ENCODE results near the gene SMOC1. TPM values are rescaled to one million over a fixed set of nuclear protein-coding genes. Genes with fewer than 3 reads are reported as not detected.

The SMOC1 gene
- total RNA-seq, 1 donor from 2014 or later: 5.2 TPM

DNA sequence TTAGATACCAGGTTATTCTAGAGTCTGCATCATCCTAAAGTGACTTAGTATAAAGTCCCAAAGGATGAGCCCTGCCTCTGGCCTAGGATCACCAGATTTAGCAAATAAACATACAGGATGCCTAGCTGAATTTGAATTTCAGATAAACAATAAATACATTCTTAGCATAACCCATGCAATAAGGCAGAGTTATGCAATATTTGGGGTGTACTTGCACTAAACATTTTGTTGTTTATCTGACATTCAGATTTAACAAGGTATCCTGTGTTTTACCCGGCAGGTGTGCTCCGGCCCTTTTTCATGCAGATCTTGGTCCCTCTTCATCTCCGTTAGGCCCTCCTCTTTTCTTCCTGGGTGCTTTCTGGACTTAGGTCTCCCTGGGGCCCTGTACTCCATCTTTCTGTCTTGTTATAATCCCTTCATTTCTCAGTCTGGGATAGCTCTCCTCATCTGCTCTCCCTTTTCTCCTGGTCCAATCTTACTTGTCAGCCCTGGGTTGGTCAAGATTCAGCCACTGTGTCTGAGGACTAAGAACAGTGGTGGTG, 18.1 kb upstream of the SMOC1 start:
- DNase-seq (ENCODE audit: low read depth in 2 of 2): no peak

DNA sequence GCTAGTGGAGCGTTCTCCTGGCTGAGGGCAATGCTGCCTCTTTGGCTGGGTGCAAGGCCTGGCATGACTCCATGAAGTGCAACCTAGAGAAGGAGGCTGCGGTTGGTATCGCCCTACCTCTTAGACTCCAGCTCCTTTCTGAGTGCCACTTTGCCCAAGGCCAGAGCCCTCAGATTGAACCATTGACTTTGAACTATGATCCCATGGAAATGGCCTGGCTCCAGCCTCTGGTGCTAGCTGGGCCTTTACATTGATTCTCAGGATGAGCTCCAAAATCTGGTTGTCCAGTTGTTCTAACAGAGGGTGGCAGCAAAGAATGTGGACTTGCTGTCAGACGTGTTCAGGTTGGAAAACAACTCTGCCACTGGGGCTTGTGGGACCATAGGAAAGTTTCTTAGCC, 16.1 kb upstream of the SMOC1 start:
- DNase-seq (ENCODE audit: low read depth in 2 of 2): no peak

DNA sequence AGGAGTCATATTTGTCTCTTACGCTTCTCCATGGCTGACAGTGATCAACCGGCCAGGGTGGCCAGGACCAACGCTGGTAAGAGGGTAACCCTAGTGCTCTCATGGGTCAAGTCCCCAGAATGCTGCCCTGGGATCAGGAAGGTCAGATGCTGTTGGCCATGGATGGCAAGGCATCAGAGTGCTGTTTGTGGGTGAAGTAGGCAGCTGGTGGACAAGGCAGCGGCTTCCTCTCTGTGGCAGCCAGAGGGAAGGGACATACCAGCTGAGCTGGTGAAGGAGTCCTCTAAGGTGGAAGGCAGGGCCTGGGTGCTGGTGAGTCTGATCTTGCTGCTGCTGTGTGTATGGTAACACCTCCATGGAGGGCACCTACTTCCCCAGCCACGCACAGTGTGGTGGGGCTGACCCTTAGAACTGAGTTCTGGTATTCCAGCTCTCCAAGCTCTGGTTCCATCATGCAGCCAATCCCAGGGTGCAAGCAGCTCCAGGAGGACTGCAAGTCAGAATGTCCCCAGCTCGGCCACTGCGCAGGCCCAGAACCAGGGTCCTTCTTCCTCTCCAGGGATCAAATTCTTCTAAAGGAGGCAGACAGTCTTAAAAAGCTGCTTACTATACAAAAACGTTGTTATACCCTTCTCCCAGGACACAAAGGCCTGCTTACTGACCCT, 13.4 kb upstream of the SMOC1 start:
- no peak for DNase-seq (ENCODE audit: low read depth in 2 of 2)

DNA sequence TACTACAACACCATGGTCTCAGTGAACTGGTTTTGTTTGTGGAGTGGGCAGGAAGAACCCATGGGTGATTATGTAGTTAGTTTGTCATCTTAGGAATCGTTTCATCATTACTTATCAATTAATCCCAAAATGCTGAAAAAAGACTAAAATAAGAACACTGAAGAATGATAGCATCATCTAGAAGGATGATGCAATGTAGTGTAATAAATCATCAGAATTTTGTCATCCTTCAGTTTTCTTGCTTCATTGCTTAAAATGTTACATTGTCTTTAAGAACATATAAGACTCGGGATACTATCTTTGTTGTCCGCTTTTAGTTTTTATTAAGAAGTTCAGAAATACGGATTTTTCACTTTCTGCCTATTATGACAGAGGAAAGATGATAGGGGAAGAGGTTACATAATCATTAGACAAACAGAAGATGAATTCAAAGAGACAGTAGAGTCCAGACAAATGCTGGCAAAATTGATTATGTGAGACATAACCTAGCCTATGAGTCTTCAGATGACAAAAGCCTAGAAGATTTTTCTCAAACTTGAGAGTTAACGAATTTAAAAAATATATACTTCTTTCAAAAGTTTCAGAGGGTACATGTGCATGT, 10.8 kb upstream of the SMOC1 start:
- no peak for DNase-seq (ENCODE audit: low read depth in 2 of 2)

DNA sequence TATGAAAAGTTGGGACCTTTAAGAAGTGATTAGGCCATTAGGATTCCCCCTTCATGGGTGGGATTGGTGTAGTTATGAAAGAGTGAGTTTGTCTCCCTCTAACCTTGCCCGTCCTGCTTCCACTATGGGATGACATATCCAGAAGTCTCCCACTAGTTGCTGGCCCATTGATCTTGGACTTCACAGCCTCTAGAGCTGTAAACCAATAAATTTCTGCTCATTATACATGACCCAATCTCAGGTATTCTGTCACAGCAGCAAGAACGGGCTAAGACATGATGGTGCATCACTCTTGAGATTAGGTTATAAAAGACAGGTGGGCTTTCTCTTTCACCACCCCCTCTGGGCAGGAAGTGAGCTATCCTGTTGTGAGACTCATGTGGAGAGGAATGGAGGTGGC, 8.6 kb upstream of the SMOC1 start:
- no peak for DNase-seq (ENCODE audit: low read depth in 2 of 2)

DNA sequence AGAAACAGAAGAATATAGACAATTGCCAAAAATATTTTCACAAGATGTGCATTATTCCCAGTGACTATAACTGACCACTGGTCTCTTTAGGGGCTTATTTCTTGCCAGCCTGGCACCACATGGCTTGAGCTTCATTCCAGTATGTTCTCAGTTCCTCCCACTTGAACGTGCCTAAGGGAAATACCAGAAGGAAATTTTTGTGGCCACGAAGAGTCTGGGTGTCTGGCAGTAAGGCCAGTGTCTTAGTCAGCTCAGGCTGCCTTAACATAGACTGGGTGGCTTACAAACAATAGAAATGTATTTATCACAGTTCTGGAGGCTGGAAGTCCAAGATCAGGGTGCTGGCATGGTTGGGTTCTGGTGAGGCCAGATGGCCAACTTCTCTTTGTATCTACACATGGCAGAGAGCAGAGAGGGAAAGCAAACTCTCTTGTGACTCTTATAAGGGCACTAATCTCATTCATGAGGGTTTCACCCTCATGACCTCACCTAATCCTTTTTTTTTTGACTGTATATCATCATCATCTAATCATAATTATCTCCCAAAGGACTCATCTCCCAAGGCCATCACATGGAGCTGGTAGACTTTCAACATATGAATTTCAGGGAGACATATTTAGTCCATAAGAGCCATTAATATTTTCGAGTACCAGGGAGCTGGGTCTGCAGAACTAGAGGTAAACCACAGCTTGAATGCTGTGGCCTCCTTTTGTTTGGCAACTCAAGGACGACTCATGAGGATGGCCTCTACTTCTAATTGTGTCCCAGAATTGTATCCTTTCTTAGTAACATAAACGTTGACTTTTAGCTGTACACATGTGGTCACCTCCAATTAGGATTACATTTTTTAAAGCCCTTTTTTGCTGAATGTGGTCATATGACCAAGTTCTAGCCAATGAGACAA, 5.1 kb upstream of the SMOC1 start:
- peak in 1 of 2 donors; percentile 3 for DNase-seq (ENCODE audit: low read depth in 2 of 2)

DNA sequence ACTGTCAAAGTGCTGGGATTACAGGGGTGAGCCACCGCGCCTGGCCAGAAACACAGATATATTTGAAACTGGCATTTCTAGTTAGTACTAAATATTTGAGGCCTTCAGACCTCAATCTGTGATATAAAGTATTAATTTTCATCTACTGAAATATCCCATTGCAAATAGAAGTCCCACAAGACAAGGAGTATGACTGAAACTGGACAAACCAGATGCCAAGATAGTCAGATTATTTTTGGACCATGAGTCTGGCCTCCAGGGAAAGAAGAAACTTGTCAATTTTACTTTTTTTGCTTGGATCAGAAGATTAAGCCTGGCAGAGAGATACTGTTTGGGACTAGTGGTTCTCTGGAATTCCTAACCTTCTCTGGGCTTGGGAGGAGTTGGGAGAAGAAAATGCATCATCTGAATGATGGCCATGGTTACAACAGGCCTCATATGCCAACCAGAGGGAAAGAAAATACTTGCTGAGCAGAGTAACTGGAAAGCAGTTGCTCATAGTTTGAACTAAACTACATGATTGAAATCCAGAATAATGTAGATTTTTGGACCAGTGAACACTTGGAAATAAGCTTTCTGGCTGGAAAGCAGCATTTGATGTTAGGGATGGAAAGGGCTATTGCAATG, 2.9 kb upstream of the SMOC1 start:
- DNase-seq (ENCODE audit: low read depth in 2 of 2): no peak

DNA sequence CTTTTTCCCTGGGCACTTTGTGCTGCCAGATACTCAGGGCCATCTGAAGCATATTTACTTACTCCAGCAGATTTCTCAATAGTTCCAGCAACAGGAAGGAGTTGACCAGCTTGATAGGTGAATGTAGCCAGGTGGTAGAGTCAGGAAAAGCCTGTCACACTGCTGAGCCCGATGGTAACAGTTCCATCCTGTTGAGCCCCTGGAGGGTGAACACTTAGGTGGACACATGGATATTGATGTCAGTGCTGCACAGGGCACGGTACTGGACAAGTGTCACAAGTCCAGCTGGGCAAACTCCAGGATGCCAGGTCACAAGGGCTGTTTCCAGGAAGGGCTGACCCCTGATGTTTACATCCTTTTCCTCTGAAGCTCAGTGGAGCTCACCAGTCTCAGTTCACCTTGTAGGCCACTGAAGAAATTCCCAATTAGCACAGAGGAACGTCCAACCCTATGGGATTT, 2.3 kb upstream of the SMOC1 start:
- peak; percentile 16 to 29 for DNase-seq (ENCODE audit: low read depth in 2 of 2)

DNA sequence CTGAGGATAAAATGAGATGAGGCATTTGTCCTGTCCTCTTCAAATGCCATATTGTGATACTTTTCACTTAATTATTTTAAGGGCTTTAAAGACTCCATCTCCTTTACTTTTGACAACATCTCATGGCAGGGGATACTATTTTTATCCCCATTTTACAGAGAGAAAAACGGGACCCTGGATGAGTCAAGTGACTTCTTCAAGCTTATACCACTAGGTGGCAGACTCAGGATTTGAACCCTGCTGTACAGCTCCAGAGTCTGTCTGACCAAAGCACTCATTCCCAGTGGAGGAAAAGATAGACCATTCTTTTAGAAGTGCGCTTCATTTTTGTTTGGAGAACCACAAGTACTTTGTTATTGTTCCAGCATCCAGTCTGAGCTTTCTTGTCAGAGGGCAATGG, 1.7 kb upstream of the SMOC1 start:
- peak; percentile 48 to 55 for DNase-seq (ENCODE audit: low read depth in 2 of 2)

DNA sequence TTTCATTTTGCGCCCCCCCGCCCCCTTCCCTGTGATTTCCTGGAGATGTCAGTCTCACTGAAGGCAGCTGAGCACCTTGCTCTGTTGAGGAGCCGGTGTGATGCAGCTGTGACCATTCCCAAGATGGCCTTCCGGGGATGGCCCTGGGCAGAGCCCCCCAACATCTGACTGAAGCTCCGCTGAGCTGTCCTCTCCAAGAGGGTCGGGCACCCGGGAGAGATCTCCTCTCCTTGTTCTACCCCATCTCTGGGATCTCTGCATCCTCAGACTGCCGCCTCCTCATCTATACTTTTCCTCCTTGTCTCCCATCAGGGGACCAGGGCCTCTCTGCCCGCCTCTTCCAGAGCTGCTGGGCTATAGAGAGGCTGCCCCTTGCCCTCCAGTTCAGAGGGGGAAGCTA, 965 bp upstream of the SMOC1 start:
- no peak for DNase-seq (ENCODE audit: low read depth in 2 of 2)

DNA sequence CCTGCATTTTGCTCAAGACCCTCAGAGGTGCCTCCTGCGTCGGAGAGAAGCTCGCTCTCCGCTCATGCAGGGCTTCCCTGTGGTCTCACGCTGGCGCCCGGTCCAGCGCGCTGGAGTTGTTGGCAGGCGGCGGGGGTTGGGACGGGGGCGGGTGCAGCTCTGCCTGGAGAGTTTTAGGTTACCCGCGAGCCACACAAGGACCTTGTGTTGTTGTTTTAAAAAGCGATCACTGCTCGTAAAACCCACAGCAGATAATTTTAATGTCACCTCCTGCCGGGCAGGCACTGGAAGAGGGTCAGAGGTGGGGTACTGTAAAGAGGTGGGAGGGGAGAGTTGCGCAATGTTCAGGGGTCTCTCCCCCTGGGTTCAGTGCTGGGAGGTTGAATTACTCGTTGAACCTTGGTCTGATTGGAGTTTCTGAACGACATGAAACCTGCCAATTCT, 850 bp downstream of the SMOC1 start:
- no peak for DNase-seq (ENCODE audit: low read depth in 2 of 2)

DNA sequence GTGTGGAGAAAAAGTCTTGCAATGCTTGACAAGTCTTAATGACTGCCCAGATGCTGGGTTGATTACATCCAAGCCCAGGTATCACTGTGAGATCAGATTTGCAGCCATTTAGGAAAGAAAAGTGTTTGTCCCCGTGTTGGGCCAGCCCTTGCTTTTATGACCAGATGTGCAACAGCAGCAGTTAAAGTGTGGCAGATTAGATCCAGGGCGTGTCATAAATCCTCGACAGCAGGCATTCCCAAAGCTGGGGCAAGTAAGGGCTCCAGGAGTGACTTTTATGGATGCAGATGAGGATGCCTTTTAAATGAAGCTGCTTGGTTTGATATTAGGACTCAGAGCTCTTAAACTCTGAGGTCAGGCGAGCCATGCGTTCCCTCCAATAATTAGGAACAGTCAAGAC, 1.7 kb downstream of the SMOC1 start:
- DNase-seq (ENCODE audit: low read depth in 2 of 2): no peak

DNA sequence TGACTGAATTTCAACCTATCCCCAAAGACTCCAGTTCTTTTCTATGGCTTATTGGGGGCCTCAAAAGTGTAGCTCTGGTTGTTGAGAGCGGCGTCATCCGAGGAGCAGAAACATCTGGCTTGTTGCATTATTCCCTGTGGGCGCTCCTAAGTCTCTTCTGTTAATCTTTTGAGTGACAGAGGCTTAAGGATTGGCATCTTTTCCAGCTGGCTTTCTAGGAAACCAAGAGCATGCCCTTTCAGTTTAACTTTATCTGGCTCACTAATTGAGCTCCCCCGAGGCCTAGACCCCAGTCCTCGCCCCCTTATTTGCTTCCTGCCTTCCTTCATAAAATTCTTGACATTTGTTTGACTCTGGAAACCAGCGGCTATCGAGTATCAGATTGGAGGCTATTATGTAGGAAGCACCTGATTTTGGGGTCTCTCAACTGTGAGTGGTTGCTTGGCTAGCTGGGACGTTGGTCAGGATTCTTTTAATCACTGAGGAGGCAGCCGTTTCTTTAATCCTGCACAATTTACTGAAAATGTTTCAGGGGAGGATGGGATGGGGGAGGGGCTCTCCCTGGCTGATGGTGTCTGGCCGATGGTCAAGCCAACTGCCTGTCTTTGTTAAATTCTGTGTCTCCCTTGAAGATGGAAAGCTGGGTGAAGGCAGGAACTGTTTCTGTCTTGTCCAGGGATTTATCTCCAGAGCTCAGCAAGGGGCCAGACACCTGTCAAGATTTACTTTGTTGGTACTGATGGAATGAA, 3.1 kb downstream of the SMOC1 start:
- DNase-seq (ENCODE audit: low read depth in 2 of 2): no peak

DNA sequence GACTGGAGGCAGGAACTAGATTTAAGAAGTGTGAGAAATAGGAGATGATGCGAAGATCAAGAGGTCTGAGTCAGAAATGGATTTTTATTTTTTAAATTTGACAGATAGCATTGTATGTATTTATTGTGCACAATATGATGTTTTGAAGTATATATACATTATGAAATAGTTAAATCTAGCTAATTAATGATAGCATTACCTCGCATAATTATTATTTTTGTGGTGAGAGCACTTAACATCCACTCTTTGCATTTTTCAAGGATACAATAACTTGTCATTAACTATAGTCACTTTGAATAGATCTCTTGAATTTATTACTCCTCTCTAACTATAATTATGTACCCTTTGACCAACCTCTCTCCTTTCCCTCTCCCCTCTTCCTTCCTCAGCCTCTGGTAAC, 3.7 kb downstream of the SMOC1 start:
- no peak for DNase-seq (ENCODE audit: low read depth in 2 of 2)

DNA sequence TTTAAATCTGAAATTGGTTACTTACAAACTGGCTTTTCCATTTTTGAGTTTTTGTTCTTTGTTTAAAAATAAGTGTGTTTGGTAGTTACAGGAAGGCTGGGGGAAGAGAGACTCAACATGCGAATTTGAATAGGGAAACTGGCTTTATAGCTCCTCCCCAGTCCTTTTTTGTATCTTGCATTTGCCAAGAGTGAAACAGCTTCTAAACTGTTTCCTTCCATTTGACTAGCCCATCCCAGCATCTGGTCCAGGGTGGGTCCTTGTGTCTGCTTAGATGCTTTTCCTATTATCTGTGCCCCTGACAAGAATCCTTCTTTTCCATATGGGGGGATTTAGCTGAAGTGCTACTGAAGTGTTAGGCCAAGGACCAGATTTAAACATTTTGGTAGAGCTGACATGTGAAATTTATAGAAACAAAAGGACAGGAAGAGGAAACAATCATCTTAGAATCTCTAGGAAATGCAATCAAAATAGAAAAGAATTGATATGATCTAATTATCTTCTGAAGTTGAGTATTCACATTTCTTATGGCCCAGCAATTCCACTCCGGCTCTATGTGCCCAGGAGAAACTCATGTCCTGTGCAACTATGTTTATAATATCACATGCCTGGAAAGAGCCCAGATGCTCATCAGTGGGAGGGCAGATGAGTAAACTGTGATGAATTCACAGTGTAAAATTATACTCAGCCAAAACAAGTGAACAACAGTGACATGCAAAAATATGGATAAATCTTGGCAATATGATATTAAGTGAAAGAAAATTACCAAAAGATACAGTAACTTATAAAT, 7.4 kb downstream of the SMOC1 start:
- DNase-seq (ENCODE audit: low read depth in 2 of 2): peak in 1 of 2 donors; percentile 49

DNA sequence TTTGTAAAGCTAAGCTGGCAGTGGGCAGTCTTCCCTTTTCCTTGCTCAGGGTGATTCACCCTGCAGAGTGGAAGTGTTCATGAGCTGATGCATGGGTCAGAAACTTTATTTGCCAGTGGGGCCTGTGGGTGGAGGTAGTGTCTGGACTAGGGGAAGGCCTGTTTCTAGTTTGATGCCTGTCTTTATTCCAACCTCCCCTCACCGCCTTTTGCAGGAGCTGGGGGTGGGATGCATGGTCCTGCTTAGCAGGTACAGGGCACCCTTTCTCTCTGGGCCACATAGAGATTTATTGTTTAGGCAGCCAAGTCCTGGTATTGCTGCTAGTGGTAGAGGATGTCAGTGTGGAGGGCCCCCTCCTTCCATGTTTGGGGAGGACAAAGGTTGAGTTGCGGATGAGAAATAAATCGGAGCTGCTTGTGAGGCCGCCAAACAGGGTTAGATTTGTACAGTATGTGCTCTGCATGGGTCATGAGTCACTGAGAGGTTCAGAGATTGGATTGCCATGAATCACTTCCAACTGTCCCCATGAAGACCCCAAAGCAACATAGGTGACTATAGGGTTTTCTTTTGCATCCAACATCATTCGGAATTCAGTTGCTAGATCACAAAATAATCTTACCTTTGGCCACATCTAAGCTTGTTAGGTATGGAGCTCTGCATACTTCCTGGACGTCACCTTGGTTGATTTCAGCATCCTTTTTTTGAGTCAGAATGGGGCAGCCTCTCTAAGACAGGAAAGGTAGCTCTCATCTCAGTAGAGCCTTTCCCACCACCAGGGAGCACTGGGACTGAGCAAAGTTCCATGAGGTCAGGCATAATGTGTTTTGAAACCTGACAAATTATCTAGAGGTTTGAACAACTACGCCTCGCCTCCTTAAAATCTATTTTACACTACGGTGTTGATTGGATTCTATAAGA, 8.8 kb downstream of the SMOC1 start:
- peak in 1 of 2 donors; percentile 32 for DNase-seq (ENCODE audit: low read depth in 2 of 2)

DNA sequence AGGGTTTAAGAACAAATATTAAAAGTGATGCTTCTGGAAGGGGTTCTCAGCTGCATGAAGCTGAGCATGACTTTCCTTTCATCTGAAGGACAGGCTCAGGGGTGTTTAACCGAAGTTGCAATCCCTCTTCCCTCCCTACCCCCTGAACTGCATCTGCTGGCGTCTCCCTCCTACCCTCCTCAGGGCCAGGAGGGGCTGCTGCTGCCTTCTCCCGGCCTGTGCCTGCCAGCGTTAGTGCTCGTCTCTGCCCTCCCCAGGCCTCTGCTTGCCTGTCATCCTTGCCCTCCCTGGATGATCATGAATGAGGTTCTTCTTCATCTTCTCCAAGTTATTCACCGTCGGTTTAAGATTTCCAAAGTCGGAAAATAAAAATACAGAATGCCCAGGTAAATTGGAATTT, 12.2 kb downstream of the SMOC1 start:
- no peak for DNase-seq (ENCODE audit: low read depth in 2 of 2)

DNA sequence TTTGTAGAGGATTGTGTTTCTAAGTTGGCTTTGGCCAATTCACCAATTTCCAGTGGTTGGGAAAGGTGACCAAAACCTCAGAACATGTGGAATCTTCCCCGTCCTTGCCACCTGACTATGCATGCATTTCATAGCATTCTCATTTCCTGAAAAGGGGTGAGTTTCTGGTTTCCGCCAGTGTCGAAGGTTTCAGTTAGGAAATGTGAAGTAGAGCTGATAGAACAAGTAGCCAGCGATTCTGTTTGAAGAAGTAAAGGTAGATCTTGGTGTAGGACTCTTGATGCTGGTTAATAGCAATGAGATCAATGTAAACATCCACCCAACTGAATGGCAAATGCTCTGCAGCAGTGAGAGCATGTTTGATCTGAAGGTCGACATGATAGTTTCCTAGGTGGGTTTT, 15.9 kb downstream of the SMOC1 start:
- DNase-seq (ENCODE audit: low read depth in 2 of 2): peak in 1 of 2 donors; percentile 47

DNA sequence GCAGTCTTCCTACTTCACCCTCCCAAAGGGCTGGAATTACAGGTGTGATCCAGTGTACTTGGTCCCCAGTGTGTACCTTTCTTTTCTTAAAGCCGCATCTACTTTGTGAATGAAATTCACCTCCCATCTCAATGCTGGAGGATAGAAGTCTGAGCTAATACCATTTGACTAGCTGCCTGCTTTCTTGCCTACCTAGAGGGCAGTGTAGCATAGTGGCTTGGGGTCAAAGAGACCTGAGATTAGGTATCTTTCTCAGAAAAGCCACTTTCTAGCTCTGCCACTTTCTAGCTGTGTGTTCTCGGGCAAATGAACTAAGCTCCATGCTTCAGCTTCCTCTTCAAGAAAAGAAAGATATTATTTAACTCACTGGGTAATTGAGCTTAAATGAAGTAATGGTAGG, 16.9 kb downstream of the SMOC1 start:
- DNase-seq (ENCODE audit: low read depth in 2 of 2): no peak

All from lung microvascular endothelial cell (primary cell).